Upper lobe of left lung (tissue), 6 donors: Measurements from ENCODE around the gene REPIN1. TPM values are rescaled to one million over a fixed set of nuclear protein-coding genes. Genes with fewer than 3 reads are reported as not detected.

Experiments used
- ATAC-seq, 2 donors: fragments of 200-7000 bp; cut with Tn5 transposase; one replicate each; pipeline ENCODE4 v1.9.1; 2022; ENCODE audit warnings: mild to moderate bottlenecking in 2 of 2, moderate library complexity in 2 of 2; ENCODE audit not compliant: low FRiP score in 2 of 2
- DNase-seq, 2 donors: peaks; one replicate each; pipeline ENCODE4 v3.0.0-alpha.2; 2019 to 2020
- H3K27ac ChIP-seq, 4 donors: fragments of 200-600 bp; sonication (generic); one replicate each; pipeline ENCODE4 v1.5.1; 2016 to 2019
- H3K27me3 ChIP-seq, 4 donors: fragments of 200-600 bp; sonication (generic); one replicate each; pipeline ENCODE4 v1.5.1; 2017 to 2019
- H3K36me3 ChIP-seq, 4 donors: fragments of 200-600 bp; sonication (generic); one replicate each; pipeline ENCODE4 v1.5.1; 2016 to 2019
- H3K4me1 ChIP-seq, 4 donors: fragments of 200-600 bp; sonication (generic); one replicate each; pipeline ENCODE4 v1.5.1; 2018 to 2019
- H3K4me3 ChIP-seq, 4 donors: fragments of 200-600 bp; sonication (generic); one replicate each; pipeline ENCODE4 v1.5.1; 2017 to 2019; ENCODE audit warnings: mild to moderate bottlenecking in 2 of 4, moderate library complexity in 1 of 4
- H3K9me3 ChIP-seq, 4 donors: fragments of 200-600 bp; sonication (generic); one replicate each; pipeline ENCODE4 v1.5.1; 2018 to 2019
- EP300 ChIP-seq, 4 donors: sonication (generic); formaldehyde crosslinking; IDR thresholded peaks; one replicate each; pipeline ENCODE4 v1.5.1; 2017; ENCODE audit warnings: antibody characterized with exemption in 4 of 4, control low read depth in 2 of 4
- POLR2A ChIP-seq, 4 donors: fragments of 450-650 bp; IDR thresholded peaks; one replicate each; pipeline ENCODE4 v1.5.1; 2016 to 2017; ENCODE audit warnings: antibody characterized with exemption in 4 of 4, mild to moderate bottlenecking in 2 of 4
- POLR2AphosphoS5 ChIP-seq, 2 donors: sonication (generic); formaldehyde crosslinking; IDR thresholded peaks; one replicate each; pipeline ENCODE4 v1.5.1; 2017; ENCODE audit warnings: antibody characterized with exemption in 2 of 2
- WGBS, 2 donors: methylation state at CpG; one replicate each; pipeline ENCODE4 v1.1.5; 2017 to 2018; 5-methylcytosine and 5-hydroxymethylcytosine counted together
- total RNA-seq, 6 donors: library from RNA; depleted of rRNA in 4 of 6; stranded (reverse); fragments of >200 nt in 4 of 6; gene quantifications; one replicate each; pipeline versions ENCODE4 v1.1.0 to v1.2.1, GENCODE V29; 2016 to 2021
- TF ChIP-seq, protein P1 (sequence below), 6 experiments: fragments of 450-650 bp in 4 of 6; fragments of 200-600 bp in 2 of 6; sonication (generic) in 2 of 6; IDR thresholded peaks; one replicate each; pipeline ENCODE4 v1.5.1; 2016 to 2019; ENCODE audit warnings: antibody characterized with exemption in 6 of 6
- donor health status: DM: no; HTN: no; CAD: no; lungs with moderate emphysema.
- donor health status: DM: no; HTN: yes; CAD: no; lungs with severe emphysema.

REPIN1 gene
- total RNA-seq, 6 donors from 2014 or later: 65.2 to 125 (median 105) TPM

DNA sequence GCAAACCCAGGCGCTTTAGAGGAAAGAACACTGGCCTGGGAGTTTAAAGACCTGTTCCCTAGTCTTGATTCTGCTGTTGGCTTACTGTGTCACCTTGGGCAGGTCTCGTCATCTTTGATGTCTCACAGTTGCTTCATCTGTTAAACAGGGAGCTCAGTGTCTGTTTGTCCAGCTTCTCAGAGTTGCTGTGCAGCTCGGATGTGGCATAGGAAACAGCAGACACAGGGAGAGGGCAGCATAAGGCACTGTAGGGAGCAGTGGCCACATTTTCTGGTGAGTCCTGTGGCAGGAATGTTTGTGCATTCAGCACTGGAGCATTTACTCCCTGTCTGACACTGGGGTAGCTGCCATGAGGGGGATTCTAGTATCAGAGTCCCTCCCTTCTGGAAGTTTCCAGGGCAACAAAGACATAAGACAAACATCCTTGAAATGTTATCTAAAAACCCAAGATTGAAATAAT, 2.0 kb downstream of the REPIN1 start:
- Histone ChIP-seq H3K4me1 (peaks cover 19 to 49% (median 22%) of the 10 kb centered on the region in 4 donors), H3K36me3 (peaks cover 6 to 41% (median 32%) of the 10 kb centered on the region in 4 donors), H3K9me3 (no peaks in the 10 kb centered on the region), H3K27ac (peak overlapping the region in 2 of 4 donors; percentile 94 to 97), H3K4me3 (peak overlapping the region in 1 of 4 donors; percentile 96), H3K27me3 (no peaks in the 10 kb centered on the region)
- DNase-seq (no peak), ATAC-seq (no peak)
- WGBS, 2 donors: 81 to 82% methylated on average over 3 of the region's 3 CpGs
- TF ChIP-seq POLR2AphosphoS5 (IDR thresholded peaks at IDR 0.05): no peak
- TF ChIP-seq EP300 (IDR thresholded peaks at IDR 0.05): no peak
- TF ChIP-seq, protein P1, sequence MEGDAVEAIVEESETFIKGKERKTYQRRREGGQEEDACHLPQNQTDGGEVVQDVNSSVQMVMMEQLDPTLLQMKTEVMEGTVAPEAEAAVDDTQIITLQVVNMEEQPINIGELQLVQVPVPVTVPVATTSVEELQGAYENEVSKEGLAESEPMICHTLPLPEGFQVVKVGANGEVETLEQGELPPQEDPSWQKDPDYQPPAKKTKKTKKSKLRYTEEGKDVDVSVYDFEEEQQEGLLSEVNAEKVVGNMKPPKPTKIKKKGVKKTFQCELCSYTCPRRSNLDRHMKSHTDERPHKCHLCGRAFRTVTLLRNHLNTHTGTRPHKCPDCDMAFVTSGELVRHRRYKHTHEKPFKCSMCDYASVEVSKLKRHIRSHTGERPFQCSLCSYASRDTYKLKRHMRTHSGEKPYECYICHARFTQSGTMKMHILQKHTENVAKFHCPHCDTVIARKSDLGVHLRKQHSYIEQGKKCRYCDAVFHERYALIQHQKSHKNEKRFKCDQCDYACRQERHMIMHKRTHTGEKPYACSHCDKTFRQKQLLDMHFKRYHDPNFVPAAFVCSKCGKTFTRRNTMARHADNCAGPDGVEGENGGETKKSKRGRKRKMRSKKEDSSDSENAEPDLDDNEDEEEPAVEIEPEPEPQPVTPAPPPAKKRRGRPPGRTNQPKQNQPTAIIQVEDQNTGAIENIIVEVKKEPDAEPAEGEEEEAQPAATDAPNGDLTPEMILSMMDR (IDR thresholded peaks at IDR 0.05): no peak
- TF ChIP-seq POLR2A (IDR thresholded peaks at IDR 0.05): no peak

GRCh38 chr7:150371131-150371995, 2.7 kb downstream of the REPIN1 start:
- Histone ChIP-seq H3K9me3 (no peaks in the 10 kb centered on the region), H3K27me3 (no peaks in the 10 kb centered on the region), H3K4me3 (no peak overlapping the region), H3K27ac (peak overlapping the region in 2 of 4 donors; percentile 11 to 94), H3K36me3 (peaks cover 6 to 41% (median 32%) of the 10 kb centered on the region in 4 donors), H3K4me1 (peaks cover 19 to 50% (median 22%) of the 10 kb centered on the region in 4 donors)
- ATAC-seq: no peak
- DNase-seq: peak in 1 of 2 donors; percentile 68
- no peak for TF ChIP-seq POLR2A (IDR thresholded peaks at IDR 0.05)
- TF ChIP-seq POLR2AphosphoS5 (IDR thresholded peaks at IDR 0.05): no peak
- TF ChIP-seq EP300 (IDR thresholded peaks at IDR 0.05): no peak
- TF ChIP-seq, protein P1 (IDR thresholded peaks at IDR 0.05): no peak
- WGBS, 2 donors: 89 to 92% methylated on average over 23 to 31 of the region's 48 CpGs

GRCh38 chr7:150371996-150372270, 3.3 kb downstream of the REPIN1 start:
- H3K27ac ChIP-seq: no peak overlapping the region
- no peak overlapping the region for H3K4me3 ChIP-seq
- TF ChIP-seq, protein P1 (IDR thresholded peaks at IDR 0.05): no peak
- no peak for TF ChIP-seq POLR2A (IDR thresholded peaks at IDR 0.05)
- TF ChIP-seq POLR2AphosphoS5 (IDR thresholded peaks at IDR 0.05): no peak
- TF ChIP-seq EP300 (IDR thresholded peaks at IDR 0.05): no peak
- H3K9me3 ChIP-seq: no peaks in the 10 kb centered on the region
- peaks cover 6 to 41% (median 32%) of the 10 kb centered on the region in 4 donors for H3K36me3 ChIP-seq
- 95 to 97% methylated on average over 20 of the region's 30 CpGs for WGBS, 2 donors
- peaks cover 19 to 55% (median 22%) of the 10 kb centered on the region in 4 donors for H3K4me1 ChIP-seq
- H3K27me3 ChIP-seq: no peaks in the 10 kb centered on the region
- peak in 1 of 2 donors; percentile 81 for DNase-seq
- no peak for ATAC-seq

DNA sequence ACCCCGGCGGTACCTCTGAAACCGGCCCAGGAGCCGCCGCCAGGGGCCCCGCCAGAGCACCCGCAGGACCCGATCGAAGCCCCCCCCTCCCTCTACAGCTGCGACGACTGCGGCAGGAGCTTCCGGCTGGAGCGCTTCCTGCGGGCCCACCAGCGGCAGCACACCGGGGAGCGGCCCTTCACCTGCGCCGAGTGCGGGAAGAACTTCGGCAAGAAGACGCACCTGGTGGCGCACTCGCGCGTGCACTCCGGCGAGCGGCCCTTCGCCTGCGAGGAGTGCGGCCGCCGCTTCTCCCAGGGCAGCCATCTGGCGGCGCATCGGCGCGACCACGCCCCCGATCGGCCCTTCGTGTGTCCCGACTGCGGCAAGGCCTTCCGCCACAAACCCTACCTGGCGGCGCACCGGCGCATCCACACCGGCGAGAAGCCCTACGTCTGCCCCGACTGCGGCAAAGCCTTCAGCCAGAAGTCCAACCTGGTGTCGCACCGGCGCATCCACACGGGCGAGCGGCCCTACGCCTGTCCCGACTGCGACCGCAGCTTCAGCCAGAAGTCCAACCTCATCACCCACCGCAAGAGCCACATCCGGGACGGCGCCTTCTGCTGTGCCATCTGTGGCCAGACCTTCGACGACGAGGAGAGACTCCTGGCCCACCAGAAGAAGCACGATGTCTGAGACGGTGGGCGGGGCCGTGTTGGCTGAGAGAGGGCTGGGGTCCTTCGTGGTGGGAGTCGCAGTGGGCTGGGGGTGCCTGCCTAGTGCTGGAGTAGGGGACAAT, 3.8 kb downstream of the REPIN1 start:
- DNase-seq (peak in 1 of 2 donors; percentile 86), ATAC-seq (no peak)
- H3K4me3 ChIP-seq: no peak overlapping the region
- TF ChIP-seq POLR2A (IDR thresholded peaks at IDR 0.05) (no peak), POLR2AphosphoS5 (IDR thresholded peaks at IDR 0.05) (no peak)
- TF ChIP-seq, protein P1 (IDR thresholded peaks at IDR 0.05): no peak
- peaks cover 21 to 55% (median 22%) of the 10 kb centered on the region in 4 donors for H3K4me1 ChIP-seq
- no peaks in the 10 kb centered on the region for H3K27me3 ChIP-seq
- WGBS, 2 donors: 89 to 92% methylated on average over 57 to 75 of the region's 79 CpGs
- H3K36me3 ChIP-seq: peaks cover 6 to 41% (median 32%) of the 10 kb centered on the region in 4 donors
- H3K27ac ChIP-seq: peak overlapping the region in 1 of 4 donors; percentile 43
- H3K9me3 ChIP-seq: no peaks in the 10 kb centered on the region
